NCI-H1092 (cell line): Measurements from ENCODE around the gene GDPD3.

ENCODE experiments used
- DNase-seq: peaks from one replicate; lab custom pipeline; 2025; lab: John Stamatoyannopoulos, UW

GDPD3 gene

GRCh38 chr16:30078744-30079143 is 34.6 kb downstream of the GDPD3 start:
- DNase-seq, result no peak

GRCh38 chr16:30077656-30078055 is 35.7 kb downstream of the GDPD3 start:
- no peak for DNase-seq

GRCh38 chr16:30076276-30076791 is 37.0 kb downstream of the GDPD3 start:
- DNase-seq, result no peak

- peak; percentile 80 for DNase-seq
Observed at GRCh38 chr16:30075503-30076275, 37.6 kb downstream of the GDPD3 start, which contains the start of gene PPP4C. TSS of gene PPP4C (plus strand) at chr16:30075994. CDS start at chr16:30076378, 384 bp downstream.

GRCh38 chr16:30070490-30070889 is 42.8 kb downstream of the GDPD3 start:
- DNase-seq, result no peak

GRCh38 chr16:30069611-30070462 is 43.5 kb downstream of the GDPD3 start:
- DNase-seq, result no peak

GRCh38 chr16:30068750-30069610 is 44.4 kb downstream of the GDPD3 start:
- DNase-seq, result no peak

GRCh38 chr16:30068333-30068732 is 45.0 kb downstream of the GDPD3 start:
- DNase-seq, result no peak

- DNase-seq, result no peak
Observed at GRCh38 chr16:30067584-30067916, 45.8 kb downstream of the GDPD3 start.

- DNase-seq, result no peak
Observed at GRCh38 chr16:30066761-30067583, 46.4 kb downstream of the GDPD3 start.

GRCh38 chr16:30065943-30066760 is 47.2 kb downstream of the GDPD3 start:
- DNase-seq, result no peak

GRCh38 chr16:30065102-30065942 is 48.0 kb downstream of the GDPD3 start, which contains the start of gene ALDOA:
TSS of gene ALDOA (plus strand) at chr16:30065760. CDS start at chr16:30066898, 1,138 bp downstream.
- peak; percentile 91 for DNase-seq

- DNase-seq, result no peak
Observed at GRCh38 chr16:30064729-30065101, 48.6 kb downstream of the GDPD3 start.

GRCh38 chr16:30063893-30064728 is 49.2 kb downstream of the GDPD3 start:
- DNase-seq, result peak; percentile 69

- no peak for DNase-seq
Observed at GRCh38 chr16:30063278-30063892, 50.0 kb downstream of the GDPD3 start.

GRCh38 chr16:30060836-30061554 is 52.3 kb downstream of the GDPD3 start:
- DNase-seq, result no peak

GRCh38 chr16:30060346-30060745 is 53.0 kb downstream of the GDPD3 start:
- no peak for DNase-seq
